HG03139 (cell line): ENCODE results near the gene IDUA.
"Not testable (repeated sequence)": the region's sequence is repeated elsewhere in the genome, so short reads cannot be mapped to it uniquely, and the experiment has no call there.

Experiments
- ATAC-seq: cut with Tn5 transposase; IDR thresholded peaks from one replicate; pipeline ENCODE4 v1.9.1; 2021; ENCODE audit not compliant: unreplicated experiment

Gene IDUA

GRCh38 chr4:986879-987623, at the start of gene IDUA:
IDUA (plus strand) TSS chr4:987044; CDS start chr4:987085, 41 bp downstream.
- peak; percentile 65 for ATAC-seq

GRCh38 chr4:939508-939907, 47.3 kb upstream of the IDUA start:
- ATAC-seq = not testable (repeated sequence)

GRCh38 chr4:945274-946102, 41.4 kb upstream of the IDUA start:
- ATAC-seq = no peak

- ATAC-seq = no peak
Observed at GRCh38 chr4:946103-946450, 40.8 kb upstream of the IDUA start.

GRCh38 chr4:946517-947471, 40.0 kb upstream of the IDUA start:
- ATAC-seq = no peak

GRCh38 chr4:947491-947971, 39.3 kb upstream of the IDUA start:
- ATAC-seq = no peak

- ATAC-seq = no peak
Observed at GRCh38 chr4:948101-948935, 38.5 kb upstream of the IDUA start.

- no peak for ATAC-seq
Observed at GRCh38 chr4:948936-949300, 37.9 kb upstream of the IDUA start.

- no peak for ATAC-seq
Observed at GRCh38 chr4:949656-950055, 37.2 kb upstream of the IDUA start.

- ATAC-seq = no peak
Observed at GRCh38 chr4:950136-951020, 36.5 kb upstream of the IDUA start.

GRCh38 chr4:951186-951585, 35.7 kb upstream of the IDUA start:
- ATAC-seq = no peak

- ATAC-seq = no peak
Observed at GRCh38 chr4:951594-952468, 35.0 kb upstream of the IDUA start.

GRCh38 chr4:952881-953573, 33.8 kb upstream of the IDUA start:
- ATAC-seq = no peak

- ATAC-seq = no peak
Observed at GRCh38 chr4:953574-953915, 33.3 kb upstream of the IDUA start.

- ATAC-seq = no peak
Observed at GRCh38 chr4:954211-955020, 32.4 kb upstream of the IDUA start.

- no peak for ATAC-seq
Observed at GRCh38 chr4:955161-955921, 31.5 kb upstream of the IDUA start.
